ENCODE results near the gene SAP130. TPM values are rescaled to one million over a fixed set of nuclear protein-coding genes. Genes with fewer than 3 reads are reported as not detected.

SAP130 gene
- total and polyA plus RNA-seq, 2 of the 4 experiments (the other 2 are of a cell fraction): 6.1 to 17.1 TPM

DNA sequence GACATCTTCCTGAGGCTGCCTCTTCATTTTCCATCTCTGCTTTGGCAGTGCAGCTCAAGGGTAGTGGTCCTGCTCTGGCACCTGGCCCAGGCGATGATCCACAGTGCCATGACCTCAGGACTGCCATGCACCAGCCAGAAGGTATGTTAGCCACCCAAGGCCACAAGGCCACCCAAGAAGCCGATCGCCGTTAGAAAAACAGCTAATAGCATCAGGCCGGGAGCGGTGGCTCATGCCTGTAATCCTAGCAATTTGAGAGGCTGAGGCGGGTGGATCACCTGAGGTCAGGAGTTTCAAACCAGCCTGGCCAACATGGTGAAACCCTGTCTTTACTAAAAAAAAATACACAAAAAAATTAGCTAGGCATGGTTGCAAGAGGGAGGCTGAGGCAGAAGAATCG, 34.7 kb upstream of the SAP130 start:
- no peak overlapping the region for H4K91ac ChIP-seq (ENCODE audit: insufficient read depth, low read depth, low read length)
- ATAC-seq (ENCODE audit: low read depth): no peak
- 0% methylated on average over 2 of the region's 8 CpGs; no CpG with 5 or more reads in 1 of the 2 experiments for WGBS, 2 experiments (ENCODE audit: extremely low coverage in 2 of 2, insufficient read length in 1 of 2)
- no peak overlapping the region for H3K14ac ChIP-seq (replicated peaks; ENCODE audit: low read depth, low read length)
- H3K9me3 ChIP-seq (ENCODE audit: control insufficient read depth, insufficient read depth, low read length): no peaks in the 10 kb centered on the region
- no peak overlapping the region for H3K56ac ChIP-seq (ENCODE audit: extremely low read depth, insufficient read depth, low read length)
- ChIA-PET POLR2A (ENCODE audit: unreplicated experiment) (no interaction called here), CTCF (interaction anchor here (1.1 to 2.2 kb wide), 2 partner anchors 9 to 172 kb away, joined by 3 to 9 read pairs; no protein-coding TSS in a partner anchor)
- no TSS peak for BruUV-seq (replicated peaks)
- H3K4me3 ChIP-seq (ENCODE audit: insufficient read depth, low read depth, low read length): no peak overlapping the region
- H3K4ac ChIP-seq (ENCODE audit: low read depth, low read length): no peak overlapping the region
- H2AK9ac ChIP-seq (replicated peaks; ENCODE audit: low read depth, low read length, poor library complexity): no peak overlapping the region
- no peak overlapping the region for H2BK5ac ChIP-seq (ENCODE audit: low read depth, low read length, poor library complexity, severe bottlenecking)
- no peak overlapping the region for H2BK120ac ChIP-seq (ENCODE audit: low read depth, low read length)
- H2BK15ac ChIP-seq (ENCODE audit: low read depth, low read length): no peak overlapping the region
- H3K27me3 ChIP-seq (ENCODE audit: control insufficient read depth, insufficient read depth, low read length): peaks cover 2% of the 10 kb centered on the region
- dilution Hi-C loops (cut with HindIII; ENCODE audit: low sequenced_read_pairs, unreplicated experiment): no loop called here
- no peaks in the 10 kb centered on the region for H3K36me3 ChIP-seq (ENCODE audit: control insufficient read depth, insufficient read depth, low read length)
- no peak overlapping the region for H4K8ac ChIP-seq (ENCODE audit: low read depth in 2 of 2, low read length in 2 of 2)
- intact Hi-C loops (cut with micrococcal nuclease): loop anchor here (5.0 to 10.0 kb wide), 3 partner anchors 170 to 692 kb away; partner anchors contain the start of gene HS6ST1
- H3K4me2 ChIP-seq (ENCODE audit: low read depth, low read length): no peak overlapping the region
- no peak for DNase-seq
- TF ChIP-seq RCOR1 (IDR thresholded peaks at IDR 0.05; ENCODE audit: insufficient replicate concordance, low read length) (no peak), CEBPB (IDR thresholded peaks at IDR 0.05; ENCODE audit: low read depth, low read length) (no peak), RAD21 (IDR thresholded peaks at IDR 0.05; ENCODE audit: low read length) (no peak), RFX5 (IDR thresholded peaks at IDR 0.05; ENCODE audit: low read depth, low read length) (no peak), SMC3 (IDR thresholded peaks at IDR 0.05; ENCODE audit: low read depth, low read length) (no peak)
- TF ChIP-seq, protein P1, sequence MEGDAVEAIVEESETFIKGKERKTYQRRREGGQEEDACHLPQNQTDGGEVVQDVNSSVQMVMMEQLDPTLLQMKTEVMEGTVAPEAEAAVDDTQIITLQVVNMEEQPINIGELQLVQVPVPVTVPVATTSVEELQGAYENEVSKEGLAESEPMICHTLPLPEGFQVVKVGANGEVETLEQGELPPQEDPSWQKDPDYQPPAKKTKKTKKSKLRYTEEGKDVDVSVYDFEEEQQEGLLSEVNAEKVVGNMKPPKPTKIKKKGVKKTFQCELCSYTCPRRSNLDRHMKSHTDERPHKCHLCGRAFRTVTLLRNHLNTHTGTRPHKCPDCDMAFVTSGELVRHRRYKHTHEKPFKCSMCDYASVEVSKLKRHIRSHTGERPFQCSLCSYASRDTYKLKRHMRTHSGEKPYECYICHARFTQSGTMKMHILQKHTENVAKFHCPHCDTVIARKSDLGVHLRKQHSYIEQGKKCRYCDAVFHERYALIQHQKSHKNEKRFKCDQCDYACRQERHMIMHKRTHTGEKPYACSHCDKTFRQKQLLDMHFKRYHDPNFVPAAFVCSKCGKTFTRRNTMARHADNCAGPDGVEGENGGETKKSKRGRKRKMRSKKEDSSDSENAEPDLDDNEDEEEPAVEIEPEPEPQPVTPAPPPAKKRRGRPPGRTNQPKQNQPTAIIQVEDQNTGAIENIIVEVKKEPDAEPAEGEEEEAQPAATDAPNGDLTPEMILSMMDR (conservative IDR thresholded peaks at IDR 0.05; ENCODE audit: low read depth, low read length): no peak
- TF ChIP-seq, protein P2, sequence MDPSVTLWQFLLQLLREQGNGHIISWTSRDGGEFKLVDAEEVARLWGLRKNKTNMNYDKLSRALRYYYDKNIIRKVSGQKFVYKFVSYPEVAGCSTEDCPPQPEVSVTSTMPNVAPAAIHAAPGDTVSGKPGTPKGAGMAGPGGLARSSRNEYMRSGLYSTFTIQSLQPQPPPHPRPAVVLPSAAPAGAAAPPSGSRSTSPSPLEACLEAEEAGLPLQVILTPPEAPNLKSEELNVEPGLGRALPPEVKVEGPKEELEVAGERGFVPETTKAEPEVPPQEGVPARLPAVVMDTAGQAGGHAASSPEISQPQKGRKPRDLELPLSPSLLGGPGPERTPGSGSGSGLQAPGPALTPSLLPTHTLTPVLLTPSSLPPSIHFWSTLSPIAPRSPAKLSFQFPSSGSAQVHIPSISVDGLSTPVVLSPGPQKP (IDR thresholded peaks at IDR 0.05; ENCODE audit: borderline replicate concordance, low read depth, low read length): no peak
- no peak overlapping the region for H2BK20ac ChIP-seq (ENCODE audit: low read depth, low read length)
- no peaks in the 10 kb centered on the region for H4K20me1 ChIP-seq (ENCODE audit: insufficient read depth, low read length)
- in situ Hi-C loops (cut with MboI; ENCODE audit: low sequenced_read_pairs): loop anchor here (10.0 to 25.0 kb wide), 2 partner anchors 675 to 1792 kb away; no protein-coding TSS in a partner anchor
- no peaks in the 10 kb centered on the region for H3K9me1 ChIP-seq (ENCODE audit: insufficient read depth, low read length)
- no peak overlapping the region for H2AFZ ChIP-seq (replicated peaks; ENCODE audit: low read length, poor library complexity)
- H3K79me1 ChIP-seq (ENCODE audit: low read depth in 1 of 2, low read length in 2 of 2): no peaks in the 10 kb centered on the region
- H3K27ac ChIP-seq (ENCODE audit: insufficient read depth, low read length): no peak overlapping the region
- H2AK5ac ChIP-seq (ENCODE audit: low read depth, low read length): no peak overlapping the region
- no peak overlapping the region for H3K18ac ChIP-seq (ENCODE audit: low read depth, low read length)
- no peak overlapping the region for H4K5ac ChIP-seq (ENCODE audit: low read depth, low read length)
- no peak overlapping the region for H3K9ac ChIP-seq (ENCODE audit: low read depth, low read length)
- no peaks in the 10 kb centered on the region for H3K4me1 ChIP-seq (ENCODE audit: control insufficient read depth, insufficient read depth, low read length)
- H3K23ac ChIP-seq (ENCODE audit: low read depth, low read length): no peak overlapping the region

Measured in IMR-90 (cell line).